ENCODE measurements around the gene GALNT18.

Gene GALNT18

DNA sequence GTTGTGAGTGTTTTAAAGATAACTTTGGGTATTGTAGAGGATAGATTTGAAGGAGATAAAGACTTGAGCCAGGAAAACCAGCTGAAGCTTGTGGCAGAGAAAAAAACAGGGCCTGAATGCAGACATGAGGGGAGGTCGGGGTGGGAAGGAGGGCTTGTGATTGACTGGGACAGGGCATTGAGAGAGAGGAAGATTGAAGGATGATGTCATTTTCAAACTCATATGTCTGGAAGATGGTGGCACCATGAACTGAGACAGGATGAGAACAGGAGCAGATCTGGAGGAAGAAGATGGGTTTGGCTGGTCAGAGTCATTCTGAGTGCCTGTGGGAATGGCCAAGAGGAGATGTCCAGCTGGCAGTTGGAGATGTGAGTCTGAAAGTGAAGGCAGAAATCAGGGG is 283.5 kb downstream of the GALNT18 start:
- H3K4me3 ChIP-seq (replicated peaks; ENCODE audit: insufficient read depth, low read length) = no peak overlapping the region
- no peaks in the 10 kb centered on the region for H3K27me3 ChIP-seq (ENCODE audit: insufficient read depth, poor library complexity, severe bottlenecking)
- no peak overlapping the region for H3K27ac ChIP-seq (replicated peaks)
- DNase-seq (ENCODE audit: low read depth in 1 of 2, low spot score in 1 of 2) = no peak
- TF ChIP-seq SPI1 (IDR thresholded peaks at IDR 0.05; ENCODE audit: borderline replicate concordance, low read depth) (no peak), REST (IDR thresholded peaks at IDR 0.05; ENCODE audit: insufficient replicate concordance, low read depth) (no peak), POLR2AphosphoS5 (IDR thresholded peaks at IDR 0.05; ENCODE audit: low read depth) (no peak), GABPA (IDR thresholded peaks at IDR 0.05; ENCODE audit: low read depth) (no peak)
- TF ChIP-seq, protein P1, sequence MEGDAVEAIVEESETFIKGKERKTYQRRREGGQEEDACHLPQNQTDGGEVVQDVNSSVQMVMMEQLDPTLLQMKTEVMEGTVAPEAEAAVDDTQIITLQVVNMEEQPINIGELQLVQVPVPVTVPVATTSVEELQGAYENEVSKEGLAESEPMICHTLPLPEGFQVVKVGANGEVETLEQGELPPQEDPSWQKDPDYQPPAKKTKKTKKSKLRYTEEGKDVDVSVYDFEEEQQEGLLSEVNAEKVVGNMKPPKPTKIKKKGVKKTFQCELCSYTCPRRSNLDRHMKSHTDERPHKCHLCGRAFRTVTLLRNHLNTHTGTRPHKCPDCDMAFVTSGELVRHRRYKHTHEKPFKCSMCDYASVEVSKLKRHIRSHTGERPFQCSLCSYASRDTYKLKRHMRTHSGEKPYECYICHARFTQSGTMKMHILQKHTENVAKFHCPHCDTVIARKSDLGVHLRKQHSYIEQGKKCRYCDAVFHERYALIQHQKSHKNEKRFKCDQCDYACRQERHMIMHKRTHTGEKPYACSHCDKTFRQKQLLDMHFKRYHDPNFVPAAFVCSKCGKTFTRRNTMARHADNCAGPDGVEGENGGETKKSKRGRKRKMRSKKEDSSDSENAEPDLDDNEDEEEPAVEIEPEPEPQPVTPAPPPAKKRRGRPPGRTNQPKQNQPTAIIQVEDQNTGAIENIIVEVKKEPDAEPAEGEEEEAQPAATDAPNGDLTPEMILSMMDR (IDR thresholded peaks at IDR 0.05; ENCODE audit: insufficient read depth, low read length) = no peak

DNA sequence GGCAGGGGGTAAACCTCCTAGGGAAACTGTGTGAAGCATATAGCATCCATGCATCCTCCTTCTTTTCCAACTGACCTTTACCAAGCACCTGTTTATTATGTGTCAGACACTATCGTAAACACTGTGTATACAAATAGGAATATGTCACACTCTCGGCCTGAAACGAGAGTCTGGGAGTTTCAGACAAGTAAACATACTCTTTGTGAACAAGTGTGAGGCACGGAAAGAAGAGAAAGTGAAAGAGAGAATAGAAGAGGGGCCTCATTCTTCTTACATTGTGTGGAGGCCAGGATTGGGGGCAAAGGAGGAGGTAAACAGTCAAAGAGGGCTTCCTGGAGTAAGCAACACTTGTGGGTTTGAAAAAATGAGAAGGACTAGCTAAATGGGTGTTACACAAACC is 285.1 kb downstream of the GALNT18 start:
- Histone ChIP-seq H3K27me3 (ENCODE audit: insufficient read depth, poor library complexity, severe bottlenecking) (no peaks in the 10 kb centered on the region), H3K4me3 (replicated peaks; ENCODE audit: insufficient read depth, low read length) (no peak overlapping the region), H3K27ac (replicated peaks) (no peak overlapping the region)
- no peak for DNase-seq (ENCODE audit: low read depth in 1 of 2, low spot score in 1 of 2)
- TF ChIP-seq SPI1 (IDR thresholded peaks at IDR 0.05; ENCODE audit: borderline replicate concordance, low read depth) (no peak), GABPA (IDR thresholded peaks at IDR 0.05; ENCODE audit: low read depth) (no peak), REST (IDR thresholded peaks at IDR 0.05; ENCODE audit: insufficient replicate concordance, low read depth) (no peak), POLR2AphosphoS5 (IDR thresholded peaks at IDR 0.05; ENCODE audit: low read depth) (no peak)
- TF ChIP-seq, protein P1 (IDR thresholded peaks at IDR 0.05; ENCODE audit: insufficient read depth, low read length) = no peak

GRCh38 chr11:11335043-11335442 is 286.8 kb downstream of the GALNT18 start:
- H3K4me3 ChIP-seq (replicated peaks; ENCODE audit: insufficient read depth, low read length) = no peak overlapping the region
- H3K27ac ChIP-seq (replicated peaks) = no peak overlapping the region
- no peak for DNase-seq (ENCODE audit: low read depth in 1 of 2, low spot score in 1 of 2)
- TF ChIP-seq POLR2AphosphoS5 (IDR thresholded peaks at IDR 0.05; ENCODE audit: low read depth) (no peak), SPI1 (IDR thresholded peaks at IDR 0.05; ENCODE audit: borderline replicate concordance, low read depth) (no peak), REST (IDR thresholded peaks at IDR 0.05; ENCODE audit: insufficient replicate concordance, low read depth) (no peak), GABPA (IDR thresholded peaks at IDR 0.05; ENCODE audit: low read depth) (no peak)
- TF ChIP-seq, protein P1 (IDR thresholded peaks at IDR 0.05; ENCODE audit: insufficient read depth, low read length) = no peak
- H3K27me3 ChIP-seq (ENCODE audit: insufficient read depth, poor library complexity, severe bottlenecking) = no peaks in the 10 kb centered on the region
